Loucy (cell line): ENCODE data around the gene BCL2L15.

Experiments used
- EZH2phosphoT487 ChIP-seq: fragments of 200-600 bp; IDR thresholded peaks from 2 replicates; pipeline ENCODE4 v1.6.1; 2018; ENCODE audit warnings: antibody characterized with exemption, mild to moderate bottlenecking, moderate library complexity, borderline replicate concordance
- TF ChIP-seq, protein P1 (sequence below): fragments of 200-600 bp; sonication (generic); conservative IDR thresholded peaks from 2 replicates; pipeline ENCODE4 v1.5.1; 2014; ENCODE audit warnings: mild to moderate bottlenecking, antibody characterized with exemption, low read length

DNA sequence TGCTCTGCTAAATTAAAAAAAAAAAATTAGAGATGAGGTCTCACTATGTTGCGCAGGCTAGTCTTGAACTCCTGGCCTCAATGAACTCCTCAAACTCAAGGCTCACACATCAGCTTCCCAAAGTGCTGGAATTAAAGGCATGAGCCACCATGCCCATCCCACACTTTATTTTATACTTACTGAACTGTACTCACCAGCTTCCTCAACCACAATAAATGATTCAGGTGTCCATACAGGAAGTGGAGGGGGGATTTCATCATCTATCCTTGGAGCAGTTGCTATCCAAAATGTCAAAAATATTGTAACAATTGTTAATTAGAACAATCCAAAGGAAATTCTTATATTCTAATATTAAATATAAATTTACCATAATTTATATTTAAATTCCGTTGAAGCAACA, 52.7 kb downstream of the BCL2L15 start:
- TF ChIP-seq, protein P1, sequence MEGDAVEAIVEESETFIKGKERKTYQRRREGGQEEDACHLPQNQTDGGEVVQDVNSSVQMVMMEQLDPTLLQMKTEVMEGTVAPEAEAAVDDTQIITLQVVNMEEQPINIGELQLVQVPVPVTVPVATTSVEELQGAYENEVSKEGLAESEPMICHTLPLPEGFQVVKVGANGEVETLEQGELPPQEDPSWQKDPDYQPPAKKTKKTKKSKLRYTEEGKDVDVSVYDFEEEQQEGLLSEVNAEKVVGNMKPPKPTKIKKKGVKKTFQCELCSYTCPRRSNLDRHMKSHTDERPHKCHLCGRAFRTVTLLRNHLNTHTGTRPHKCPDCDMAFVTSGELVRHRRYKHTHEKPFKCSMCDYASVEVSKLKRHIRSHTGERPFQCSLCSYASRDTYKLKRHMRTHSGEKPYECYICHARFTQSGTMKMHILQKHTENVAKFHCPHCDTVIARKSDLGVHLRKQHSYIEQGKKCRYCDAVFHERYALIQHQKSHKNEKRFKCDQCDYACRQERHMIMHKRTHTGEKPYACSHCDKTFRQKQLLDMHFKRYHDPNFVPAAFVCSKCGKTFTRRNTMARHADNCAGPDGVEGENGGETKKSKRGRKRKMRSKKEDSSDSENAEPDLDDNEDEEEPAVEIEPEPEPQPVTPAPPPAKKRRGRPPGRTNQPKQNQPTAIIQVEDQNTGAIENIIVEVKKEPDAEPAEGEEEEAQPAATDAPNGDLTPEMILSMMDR = no peak
- TF ChIP-seq EZH2phosphoT487 = no peak
